HFFc6 (cell line): ENCODE results near the gene GART. TPM values are rescaled to one million over a fixed set of nuclear protein-coding genes. Genes with fewer than 3 reads are reported as not detected.

Experiments used
- DNase-seq: peaks from one replicate; pipeline ENCODE4 v3.0.0-alpha.2; 2018
- H3K27ac Mint-ChIP-seq: 2 replicates; pipeline ENCODE4 v1.8.0; 2020; ENCODE audit warnings: mild to moderate bottlenecking, mixed read lengths
- H3K27me3 Mint-ChIP-seq: 2 replicates; pipeline ENCODE4 v1.8.0; 2021; ENCODE audit warnings: mild to moderate bottlenecking, moderate library complexity, mixed read lengths; ENCODE audit not compliant: insufficient read depth
- H3K36me3 Mint-ChIP-seq: 2 replicates; pipeline ENCODE4 v1.8.0; 2021; ENCODE audit warnings: low read depth, mixed read lengths
- H3K4me1 Mint-ChIP-seq: 2 replicates; pipeline ENCODE4 v1.8.0; 2020; ENCODE audit warnings: low read depth, mixed read lengths
- H3K4me3 Mint-ChIP-seq: 2 replicates; pipeline ENCODE4 v1.8.0; 2020; ENCODE audit warnings: mild to moderate bottlenecking, moderate library complexity, mixed read lengths
- H3K9me3 Mint-ChIP-seq: 2 replicates; pipeline ENCODE4 v1.8.0; 2020; ENCODE audit warnings: mild to moderate bottlenecking, mixed read lengths
- CTCF ChIP-seq: fragments of 200-600 bp; sonication (generic); IDR thresholded peaks from 2 replicates; pipeline ENCODE4 v1.5.0; 2021; ENCODE audit warnings: antibody characterized with exemption, mild to moderate bottlenecking
- total RNA-seq, 6 experiments: library from RNA; stranded (reverse); fragmentation: NEBNext Ultra II Directional; extraction: Animal tissue kit (Norgen Biotek cat#: 25700); gene quantifications; 2 replicates in 1 of 6; 3 replicates in 5 of 6; pipeline ENCODE4 v1.2.3, GENCODE V29; 2021

GART gene
- total RNA-seq, 6 experiments from 2014 or later, result 72.6 to 87.5 (median 80.2) TPM

GRCh38 chr21:33554236-33554981 is 12.5 kb upstream of the GART start:
- Mint-ChIP-seq H3K9me3 (no peaks in the 10 kb centered on the region; the same call in 1 of the 2 replicates), H3K27ac (no peak overlapping the region), H3K4me1 (peaks cover 33% of the 10 kb centered on the region), H3K27me3 (peaks cover 8% of the 10 kb centered on the region), H3K36me3 (peaks cover 82% of the 10 kb centered on the region), H3K4me3 (no peak overlapping the region)
- TF ChIP-seq CTCF, result no peak
- DNase-seq, result no peak

GRCh38 chr21:33552999-33553598 is 11.2 kb upstream of the GART start:
- H3K9me3 Mint-ChIP-seq, result no peaks in the 10 kb centered on the region; the same call in 1 of the 2 replicates
- DNase-seq, result no peak
- H3K4me1 Mint-ChIP-seq, result peaks cover 26% of the 10 kb centered on the region
- TF ChIP-seq CTCF, result no peak
- H3K36me3 Mint-ChIP-seq, result peaks cover 81% of the 10 kb centered on the region
- peaks cover 8% of the 10 kb centered on the region for H3K27me3 Mint-ChIP-seq
- no peak overlapping the region for H3K4me3 Mint-ChIP-seq
- H3K27ac Mint-ChIP-seq, result no peak overlapping the region

- no peak overlapping the region for H3K4me3 Mint-ChIP-seq
These were observed 10.4 kb upstream of the GART start for GRCh38 chr21:33552093-33552998.

GRCh38 chr21:33551664-33552063 is 9.7 kb upstream of the GART start:
- Mint-ChIP-seq H3K4me3 (no peak overlapping the region), H3K36me3 (peaks cover 66% of the 10 kb centered on the region), H3K4me1 (peaks cover 24% of the 10 kb centered on the region), H3K27ac (no peak overlapping the region), H3K9me3 (no peaks in the 10 kb centered on the region; the same call in 1 of the 2 replicates), H3K27me3 (peaks cover 8% of the 10 kb centered on the region)
- no peak for DNase-seq
- no peak for TF ChIP-seq CTCF

More at GRCh38 chr21:33552093-33552998, 10.4 kb upstream of the GART start:
- Mint-ChIP-seq H3K9me3 (no peaks in the 10 kb centered on the region; the same call in 1 of the 2 replicates), H3K27ac (no peak overlapping the region; the same call in 1 of the 2 replicates), H3K27me3 (peaks cover 8% of the 10 kb centered on the region), H3K4me1 (peaks cover 26% of the 10 kb centered on the region), H3K36me3 (peaks cover 73% of the 10 kb centered on the region)
- no peak for TF ChIP-seq CTCF
- no peak for DNase-seq
